H1 (cell line): ENCODE results near the gene TRPV6. TPM values are rescaled to one million over a fixed set of nuclear protein-coding genes. Genes with fewer than 3 reads are reported as not detected.

Experiments used
- CBX8 ChIP-seq: fragments of 300-800, 300-1000 bp; sonication (generic); IDR thresholded peaks from 2 replicates; pipeline ENCODE4 v1.7.1; 2016; ENCODE audit warnings: low read depth, low read length, borderline replicate concordance
- SIX5 ChIP-seq: IDR thresholded peaks from 2 replicates; pipeline ENCODE4 v1.6.1; 2011; ENCODE audit warnings: mild to moderate bottlenecking, low read depth, low read length
- polyA plus RNA-seq, 7 experiments: library from polyadenylated mRNA; depleted of rRNA in 3 of 7; stranded (reverse) in 5 of 7; unstranded in 2 of 7; fragments of >200 nt in 5 of 7; fragments of 200-250 nt in 2 of 7; gene quantifications; 1 replicate in 5 of 7; 2 replicates in 1 of 7; 4 replicates in 1 of 7; pipeline versions ENCODE4 v1.2.1 to v1.2.3, GENCODE V29; 2011 to 2013; ENCODE audit warnings: missing spikeins in 2 of 7, mixed read lengths in 2 of 7
- total RNA-seq: library from RNA; stranded (reverse); fragmentation: NEBNext Ultra II Directional; extraction: Animal tissue kit (Norgen Biotek cat#: 25700); gene quantifications from 2 replicates; pipeline ENCODE4 v1.2.1, GENCODE V29; 2021

The TRPV6 gene
- total and polyA plus RNA-seq, 2 of the 8 experiments (the other 6 are each of a cell fraction or from before 2014, with no cell fraction given) = 0.52 to 1.1 TPM

DNA sequence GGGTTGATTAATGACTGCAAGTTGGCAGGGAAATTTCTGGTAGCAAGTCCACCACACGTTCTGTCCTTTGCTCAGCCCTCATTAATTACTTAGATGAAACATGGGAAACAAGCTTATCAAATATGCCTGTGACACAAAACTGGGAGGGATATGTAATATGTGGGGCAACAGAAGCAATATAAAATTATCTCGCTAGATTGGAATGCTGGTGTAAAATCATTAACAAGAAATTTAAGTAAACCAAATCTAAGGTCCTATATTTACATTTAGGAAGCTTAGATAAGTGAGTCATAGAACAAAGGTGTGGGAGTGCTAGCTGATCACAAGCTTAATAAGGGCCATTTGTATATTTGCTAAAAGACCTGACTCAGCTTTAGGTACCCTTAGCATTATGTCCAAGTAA lies 24.5 kb upstream of the TRPV6 start (continued):
- TF ChIP-seq SIX5 (no peak), CBX8 (no peak)
